Suprapubic skin (tissue), 3 donors: ENCODE results near the gene HSFX3.

ENCODE experiments used
- POLR2AphosphoS5 ChIP-seq, 3 donors: sonication (generic); formaldehyde crosslinking; IDR thresholded peaks; one replicate each; pipeline ENCODE4 v1.6.1; 2017; ENCODE audit warnings: antibody characterized with exemption in 3 of 3
- TF ChIP-seq, protein P1 (sequence below), 2 donors: fragments of 200-600 bp in 1 of 2; fragments of 450-650 bp in 1 of 2; sonication (generic) in 1 of 2; IDR thresholded peaks; one replicate each; pipeline ENCODE4 v1.5.1; 2016 to 2019; ENCODE audit warnings: antibody characterized with exemption in 2 of 2, mild to moderate bottlenecking in 1 of 2, moderate library complexity in 1 of 2

DNA sequence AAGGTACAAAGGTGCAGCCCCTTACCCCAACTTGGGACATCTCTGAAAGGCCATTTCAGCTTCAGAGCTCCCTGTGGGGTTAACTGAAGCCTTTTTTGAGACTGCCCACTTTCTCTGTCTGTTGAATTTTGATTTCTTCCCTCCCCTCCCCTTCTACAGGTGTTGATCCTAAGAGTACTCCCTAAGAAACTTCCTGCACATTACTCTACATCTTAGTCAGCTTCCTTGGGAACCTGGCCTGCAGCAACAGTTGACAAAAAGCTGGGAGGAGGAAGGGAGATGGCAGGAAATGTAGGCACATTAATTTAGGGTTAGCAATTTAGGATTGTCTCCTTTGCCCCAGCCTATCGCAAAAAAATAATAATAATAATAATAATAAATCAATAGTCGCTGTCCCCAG, 43.4 kb downstream of the HSFX3 start:
- TF ChIP-seq, protein P1, sequence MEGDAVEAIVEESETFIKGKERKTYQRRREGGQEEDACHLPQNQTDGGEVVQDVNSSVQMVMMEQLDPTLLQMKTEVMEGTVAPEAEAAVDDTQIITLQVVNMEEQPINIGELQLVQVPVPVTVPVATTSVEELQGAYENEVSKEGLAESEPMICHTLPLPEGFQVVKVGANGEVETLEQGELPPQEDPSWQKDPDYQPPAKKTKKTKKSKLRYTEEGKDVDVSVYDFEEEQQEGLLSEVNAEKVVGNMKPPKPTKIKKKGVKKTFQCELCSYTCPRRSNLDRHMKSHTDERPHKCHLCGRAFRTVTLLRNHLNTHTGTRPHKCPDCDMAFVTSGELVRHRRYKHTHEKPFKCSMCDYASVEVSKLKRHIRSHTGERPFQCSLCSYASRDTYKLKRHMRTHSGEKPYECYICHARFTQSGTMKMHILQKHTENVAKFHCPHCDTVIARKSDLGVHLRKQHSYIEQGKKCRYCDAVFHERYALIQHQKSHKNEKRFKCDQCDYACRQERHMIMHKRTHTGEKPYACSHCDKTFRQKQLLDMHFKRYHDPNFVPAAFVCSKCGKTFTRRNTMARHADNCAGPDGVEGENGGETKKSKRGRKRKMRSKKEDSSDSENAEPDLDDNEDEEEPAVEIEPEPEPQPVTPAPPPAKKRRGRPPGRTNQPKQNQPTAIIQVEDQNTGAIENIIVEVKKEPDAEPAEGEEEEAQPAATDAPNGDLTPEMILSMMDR (IDR thresholded peaks at IDR 0.05): no peak
- TF ChIP-seq POLR2AphosphoS5 (IDR thresholded peaks at IDR 0.05): no peak
